ENCODE measurements around the gene SLAMF7. TPM values are rescaled to one million over a fixed set of nuclear protein-coding genes. Genes with fewer than 3 reads are reported as not detected.

SLAMF7 gene
- total RNA-seq, 6 experiments from 2014 or later = 0.74 to 5.2 (median 0.99) TPM

DNA sequence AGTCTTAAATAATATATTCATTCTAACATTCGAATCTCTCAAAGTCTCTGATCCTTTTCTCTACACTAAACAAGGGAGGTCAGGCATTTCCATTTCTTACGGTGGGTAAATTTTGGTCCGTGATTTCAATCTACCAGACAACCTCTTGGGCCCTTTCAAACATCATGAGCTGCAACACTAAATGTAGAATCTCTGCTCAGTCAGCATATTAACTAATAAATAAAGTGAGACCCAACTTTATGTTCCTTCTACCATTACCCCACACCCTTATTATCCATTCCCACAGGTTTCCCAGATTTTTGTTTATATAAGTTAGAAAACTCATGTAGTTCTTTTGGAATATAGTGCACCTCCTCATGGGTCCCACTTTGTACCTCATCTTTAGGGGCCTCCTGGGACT, 24.9 kb downstream of the SLAMF7 start:
- Histone ChIP-seq H3K4me3 (no peak overlapping the region), H3K4me1 (peaks cover 0 to 8% (median 0%) of the 10 kb centered on the region in 4 donors), H3K9me3 (no peaks in the 10 kb centered on the region), H3K27me3 (no peaks in the 10 kb centered on the region), H3K27ac (no peak overlapping the region), H3K36me3 (no peaks in the 10 kb centered on the region)
- no peak for ATAC-seq
- WGBS (ENCODE audit: insufficient coverage, low coverage, low lambda C conversion rate, missing lambda C conversion rate) = 70% methylated on average over 3 of the region's 3 CpGs
- intact Hi-C loops (cut with DNase I) = no loop called here
- TF ChIP-seq, protein P1, sequence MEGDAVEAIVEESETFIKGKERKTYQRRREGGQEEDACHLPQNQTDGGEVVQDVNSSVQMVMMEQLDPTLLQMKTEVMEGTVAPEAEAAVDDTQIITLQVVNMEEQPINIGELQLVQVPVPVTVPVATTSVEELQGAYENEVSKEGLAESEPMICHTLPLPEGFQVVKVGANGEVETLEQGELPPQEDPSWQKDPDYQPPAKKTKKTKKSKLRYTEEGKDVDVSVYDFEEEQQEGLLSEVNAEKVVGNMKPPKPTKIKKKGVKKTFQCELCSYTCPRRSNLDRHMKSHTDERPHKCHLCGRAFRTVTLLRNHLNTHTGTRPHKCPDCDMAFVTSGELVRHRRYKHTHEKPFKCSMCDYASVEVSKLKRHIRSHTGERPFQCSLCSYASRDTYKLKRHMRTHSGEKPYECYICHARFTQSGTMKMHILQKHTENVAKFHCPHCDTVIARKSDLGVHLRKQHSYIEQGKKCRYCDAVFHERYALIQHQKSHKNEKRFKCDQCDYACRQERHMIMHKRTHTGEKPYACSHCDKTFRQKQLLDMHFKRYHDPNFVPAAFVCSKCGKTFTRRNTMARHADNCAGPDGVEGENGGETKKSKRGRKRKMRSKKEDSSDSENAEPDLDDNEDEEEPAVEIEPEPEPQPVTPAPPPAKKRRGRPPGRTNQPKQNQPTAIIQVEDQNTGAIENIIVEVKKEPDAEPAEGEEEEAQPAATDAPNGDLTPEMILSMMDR (IDR thresholded peaks at IDR 0.05) = no peak
- no peak for TF ChIP-seq POLR2A (IDR thresholded peaks at IDR 0.05)
- DNase-seq = no peak

- no peaks in the 10 kb centered on the region for H3K4me1 ChIP-seq
- H3K9me3 ChIP-seq = no peaks in the 10 kb centered on the region
- no peaks in the 10 kb centered on the region for H3K27me3 ChIP-seq
- intact Hi-C loops (cut with DNase I) = no loop called here
- ATAC-seq (peak in 3 of 4 donors; percentile 7 to 31 (median 18)), DNase-seq (no peak)
- WGBS (ENCODE audit: insufficient coverage, low coverage, low lambda C conversion rate, missing lambda C conversion rate) = 58% methylated on average over 8 of the region's 8 CpGs
- H3K36me3 ChIP-seq = no peaks in the 10 kb centered on the region
- H3K27ac ChIP-seq = no peak overlapping the region
- H3K4me3 ChIP-seq = no peak overlapping the region
- no peak for TF ChIP-seq POLR2A (IDR thresholded peaks at IDR 0.05)
- TF ChIP-seq, protein P1 (IDR thresholded peaks at IDR 0.05) = no peak
Observed at GRCh38 chr1:160767395-160768294, 28.6 kb downstream of the SLAMF7 start.

GRCh38 chr1:160768295-160768657, 29.2 kb downstream of the SLAMF7 start:
- no peaks in the 10 kb centered on the region for H3K36me3 ChIP-seq
- no peaks in the 10 kb centered on the region for H3K9me3 ChIP-seq
- no peaks in the 10 kb centered on the region for H3K4me1 ChIP-seq
- H3K4me3 ChIP-seq = no peak overlapping the region
- intact Hi-C loops (cut with DNase I) = no loop called here
- H3K27ac ChIP-seq = no peak overlapping the region
- DNase-seq (peak in 2 of 3 donors; percentile 45 to 62), ATAC-seq (peak; percentile 76 to 98 (median 84))
- TF ChIP-seq POLR2A (IDR thresholded peaks at IDR 0.05) = no peak
- TF ChIP-seq, protein P1 (IDR thresholded peaks at IDR 0.05) = peak; percentile 38 to 63 (median 41)
- no peaks in the 10 kb centered on the region for H3K27me3 ChIP-seq

GRCh38 chr1:160772331-160772730, 33.3 kb downstream of the SLAMF7 start:
- DNase-seq (no peak), ATAC-seq (no peak)
- H3K36me3 ChIP-seq = no peaks in the 10 kb centered on the region
- H3K9me3 ChIP-seq = no peaks in the 10 kb centered on the region
- TF ChIP-seq, protein P1 (IDR thresholded peaks at IDR 0.05) = no peak
- TF ChIP-seq POLR2A (IDR thresholded peaks at IDR 0.05) = no peak
- WGBS (ENCODE audit: insufficient coverage, low coverage, low lambda C conversion rate, missing lambda C conversion rate) = 88% methylated on average over 1 of the region's 1 CpG
- no peak overlapping the region for H3K27ac ChIP-seq
- no peak overlapping the region for H3K4me3 ChIP-seq
- intact Hi-C loops (cut with DNase I) = no loop called here
- no peaks in the 10 kb centered on the region for H3K4me1 ChIP-seq
- H3K27me3 ChIP-seq = no peaks in the 10 kb centered on the region

All from right lobe of liver (tissue), 6 donors.